HG02870 (cell line): ENCODE measurements around the gene KIDINS220.

Experiments used
- ATAC-seq: cut with Tn5 transposase; IDR thresholded peaks from one replicate; pipeline ENCODE4 v1.9.1; 2021; ENCODE audit warnings: mild to moderate bottlenecking, moderate library complexity; ENCODE audit not compliant: unreplicated experiment

KIDINS220 gene

GRCh38 chr2:8699839-8700238 is 137.6 kb downstream of the KIDINS220 start:
- no peak for ATAC-seq

- no peak for ATAC-seq
Observed at GRCh38 chr2:8697190-8697589, 140.2 kb downstream of the KIDINS220 start.

- ATAC-seq = no peak
Observed at GRCh38 chr2:8694737-8695136, 142.7 kb downstream of the KIDINS220 start.

GRCh38 chr2:8693157-8693821 is 144.1 kb downstream of the KIDINS220 start:
- no peak for ATAC-seq

- ATAC-seq = no peak
Observed at GRCh38 chr2:8692783-8693156, 144.6 kb downstream of the KIDINS220 start.

- ATAC-seq = no peak
Observed at GRCh38 chr2:8691859-8692437, 145.5 kb downstream of the KIDINS220 start.

- no peak for ATAC-seq
Observed at GRCh38 chr2:8685697-8686358, 151.6 kb downstream of the KIDINS220 start.

- no peak for ATAC-seq
Observed at GRCh38 chr2:8684878-8685696, 152.3 kb downstream of the KIDINS220 start.

- ATAC-seq = no peak
Observed at GRCh38 chr2:8684540-8684877, 152.9 kb downstream of the KIDINS220 start.

GRCh38 chr2:8682719-8683667 is 154.4 kb downstream of the KIDINS220 start:
- ATAC-seq = no peak

GRCh38 chr2:8681786-8682692 is 155.4 kb downstream of the KIDINS220 start, which contains the start of gene ID2:
Gene ID2, plus strand, starts transcription at chr2:8682056. Its CDS starts 110 bp downstream, at chr2:8682166.
- peak; percentile 71 for ATAC-seq

- ATAC-seq = no peak
Observed at GRCh38 chr2:8680822-8681760, 156.3 kb downstream of the KIDINS220 start.

- no peak for ATAC-seq
Observed at GRCh38 chr2:8679827-8680731, 157.3 kb downstream of the KIDINS220 start.

- ATAC-seq = no peak
Observed at GRCh38 chr2:8679567-8679826, 157.9 kb downstream of the KIDINS220 start.
